OCI-LY3 (cell line): ENCODE results near the gene AFF2.

Experiments
- CTCF ChIP-seq: fragments of 200-600, 300-600 bp; sonication (generic); IDR thresholded peaks from 2 replicates; pipeline ENCODE4 v1.5.1; 2014; ENCODE audit warnings: antibody characterized with exemption, low read length, low read depth
- EZH2phosphoT487 ChIP-seq: fragments of 200-600 bp; shearing (Covaris generic); IDR thresholded peaks from 2 replicates; pipeline ENCODE4 v1.6.1; 2018; ENCODE audit warnings: antibody characterized with exemption, mixed run types, low read depth

DNA sequence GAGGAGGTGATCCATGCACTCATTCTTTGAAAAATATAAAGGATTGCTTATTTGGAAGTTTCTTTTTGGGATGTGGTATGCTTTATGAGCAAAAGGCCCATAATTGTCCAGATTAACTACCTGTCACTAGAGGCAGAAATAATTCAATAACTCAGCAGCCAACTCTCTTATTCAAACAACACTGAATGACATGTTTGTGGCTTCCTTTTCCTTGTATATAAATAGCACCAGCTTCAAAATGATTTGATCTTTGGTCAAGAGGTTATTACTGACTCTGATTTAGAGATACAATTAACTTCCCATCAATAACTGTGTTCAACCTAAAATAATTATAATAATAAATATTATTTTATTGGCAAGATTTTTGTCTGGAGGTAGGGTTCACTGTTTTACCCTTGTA lies 232.3 kb downstream of the AFF2 start:
- TF ChIP-seq CTCF (no peak), EZH2phosphoT487 (no peak)
